ENCODE results near the gene CRELD2.

DNA sequence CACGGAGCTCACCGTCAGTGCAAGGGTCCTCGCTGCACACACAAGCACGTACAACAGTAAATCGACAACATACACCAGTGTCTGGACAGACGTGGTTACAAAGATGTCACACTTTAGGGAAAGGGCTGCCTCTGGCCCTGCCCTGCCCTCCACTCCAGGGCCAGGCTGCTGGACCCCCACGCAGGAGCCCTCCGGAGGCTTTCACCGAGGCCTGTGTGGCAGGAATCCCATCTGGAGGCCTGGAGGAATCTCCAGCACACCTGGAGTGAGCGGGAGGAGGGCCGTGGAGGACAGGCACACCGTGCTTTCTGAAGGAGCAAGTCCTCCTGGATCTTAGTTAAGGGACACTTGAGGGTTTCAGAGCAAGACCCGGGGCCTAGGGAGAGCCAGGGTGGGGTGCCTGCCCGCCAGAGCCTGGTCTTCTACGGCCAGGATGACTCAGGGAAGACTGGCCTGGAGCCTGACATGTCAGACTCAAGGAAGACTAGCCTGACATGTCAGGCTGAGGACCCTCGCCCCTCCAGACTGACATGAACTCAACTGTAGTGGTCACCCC is 40.0 kb downstream of the CRELD2 start:
- no peak for TF ChIP-seq POLR2A (IDR thresholded peaks at IDR 0.05)
- TF ChIP-seq, protein P1, sequence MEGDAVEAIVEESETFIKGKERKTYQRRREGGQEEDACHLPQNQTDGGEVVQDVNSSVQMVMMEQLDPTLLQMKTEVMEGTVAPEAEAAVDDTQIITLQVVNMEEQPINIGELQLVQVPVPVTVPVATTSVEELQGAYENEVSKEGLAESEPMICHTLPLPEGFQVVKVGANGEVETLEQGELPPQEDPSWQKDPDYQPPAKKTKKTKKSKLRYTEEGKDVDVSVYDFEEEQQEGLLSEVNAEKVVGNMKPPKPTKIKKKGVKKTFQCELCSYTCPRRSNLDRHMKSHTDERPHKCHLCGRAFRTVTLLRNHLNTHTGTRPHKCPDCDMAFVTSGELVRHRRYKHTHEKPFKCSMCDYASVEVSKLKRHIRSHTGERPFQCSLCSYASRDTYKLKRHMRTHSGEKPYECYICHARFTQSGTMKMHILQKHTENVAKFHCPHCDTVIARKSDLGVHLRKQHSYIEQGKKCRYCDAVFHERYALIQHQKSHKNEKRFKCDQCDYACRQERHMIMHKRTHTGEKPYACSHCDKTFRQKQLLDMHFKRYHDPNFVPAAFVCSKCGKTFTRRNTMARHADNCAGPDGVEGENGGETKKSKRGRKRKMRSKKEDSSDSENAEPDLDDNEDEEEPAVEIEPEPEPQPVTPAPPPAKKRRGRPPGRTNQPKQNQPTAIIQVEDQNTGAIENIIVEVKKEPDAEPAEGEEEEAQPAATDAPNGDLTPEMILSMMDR (IDR thresholded peaks at IDR 0.05 in 4 of 5, conservative IDR thresholded peaks at IDR 0.05 in 1 of 5): no peak

Measured in gastrocnemius medialis (tissue), 4 donors.